ENCODE results near the gene KDM2B. TPM values are rescaled to one million over a fixed set of nuclear protein-coding genes. Genes with fewer than 3 reads are reported as not detected.

Gene KDM2B
- total RNA-seq, result 17.2 TPM
- long read RNA-seq, partial matches to known transcripts, result 9 of 17 reads
- long read RNA-seq, other reads (novel, unspliced or antisense), result 8 of 17 reads

DNA sequence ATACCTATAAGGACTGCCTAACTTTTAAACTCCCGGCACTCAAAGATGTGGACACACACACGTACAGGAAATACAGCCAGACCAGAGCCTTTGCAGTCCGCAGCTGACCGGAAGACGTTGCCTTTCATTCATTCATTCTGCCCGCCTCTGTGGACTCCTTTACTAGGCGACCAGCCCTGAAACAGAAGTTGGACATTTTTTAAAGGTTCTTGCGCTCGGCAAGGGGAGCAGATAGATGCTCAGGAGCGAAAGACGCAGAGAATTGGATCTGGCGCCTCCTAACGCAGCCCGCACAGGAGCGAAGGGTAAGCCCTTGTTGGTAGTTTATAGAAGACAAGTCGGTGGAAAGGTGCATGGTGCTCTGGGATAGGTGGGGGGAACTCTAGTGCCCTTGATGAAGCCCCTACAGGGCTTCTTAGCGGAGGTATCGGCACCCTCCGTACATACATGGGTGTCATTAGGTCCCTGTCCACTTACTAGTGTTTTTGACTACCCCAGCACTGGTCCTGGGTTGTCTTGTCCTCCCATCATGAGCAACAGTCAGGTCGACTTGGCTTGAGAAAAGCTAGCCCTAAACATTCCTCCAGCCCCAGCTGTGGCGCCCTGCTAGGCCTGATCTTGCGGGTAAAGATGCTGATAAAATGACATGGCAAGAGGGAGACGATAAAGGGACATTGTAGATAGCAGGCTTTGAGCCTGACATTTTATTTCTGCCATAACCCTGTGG, at the start of gene KDM2B:
Gene KDM2B, minus strand, starts transcription at position 65 of the 727 bp plus-strand sequence. CDS start 112 bp downstream, outside the sequence.
- DNase-seq (ENCODE audit: low spot score), result no peak

DNA sequence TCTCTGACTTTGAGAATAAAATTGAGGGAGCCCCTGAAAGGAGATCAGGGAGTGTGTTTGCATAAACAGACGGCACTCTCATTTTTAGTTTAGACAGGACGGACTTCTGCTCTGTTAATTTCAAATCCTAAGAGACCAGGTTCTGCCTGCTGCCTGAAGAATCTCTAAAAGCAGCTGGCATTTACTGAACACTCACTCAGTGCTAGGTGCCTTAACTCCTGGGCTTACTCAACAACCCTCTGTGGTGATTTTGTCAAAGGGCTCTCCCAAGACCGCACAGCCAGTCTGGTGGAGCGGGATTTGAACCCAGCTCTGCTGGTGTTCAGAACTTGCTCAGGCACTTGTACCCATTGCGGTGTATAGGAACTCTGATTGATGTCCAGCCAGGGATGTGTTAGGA, 47.7 kb upstream of the KDM2B start:
- DNase-seq (ENCODE audit: low spot score), result no peak

DNA sequence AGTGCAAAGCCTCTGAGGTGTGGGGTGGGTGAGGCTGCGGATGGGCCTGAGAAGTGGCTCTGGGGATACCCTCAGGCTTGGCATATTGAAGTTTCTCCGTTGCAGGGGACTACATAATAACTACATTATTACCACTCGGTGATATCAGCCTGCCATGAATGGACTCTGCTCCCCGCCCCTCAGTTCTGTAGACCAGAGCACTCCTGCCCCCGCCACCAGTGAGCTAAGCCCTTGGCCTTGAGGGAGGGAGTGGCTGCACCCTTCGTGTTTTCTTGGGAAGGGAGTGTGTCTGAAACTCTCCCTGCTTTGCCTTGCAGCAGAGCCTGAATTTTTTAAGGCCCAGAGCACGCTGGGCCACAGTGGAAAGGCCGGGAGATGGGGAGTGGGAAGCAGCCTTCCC, 47.2 kb upstream of the KDM2B start:
- no peak for DNase-seq (ENCODE audit: low spot score)

DNA sequence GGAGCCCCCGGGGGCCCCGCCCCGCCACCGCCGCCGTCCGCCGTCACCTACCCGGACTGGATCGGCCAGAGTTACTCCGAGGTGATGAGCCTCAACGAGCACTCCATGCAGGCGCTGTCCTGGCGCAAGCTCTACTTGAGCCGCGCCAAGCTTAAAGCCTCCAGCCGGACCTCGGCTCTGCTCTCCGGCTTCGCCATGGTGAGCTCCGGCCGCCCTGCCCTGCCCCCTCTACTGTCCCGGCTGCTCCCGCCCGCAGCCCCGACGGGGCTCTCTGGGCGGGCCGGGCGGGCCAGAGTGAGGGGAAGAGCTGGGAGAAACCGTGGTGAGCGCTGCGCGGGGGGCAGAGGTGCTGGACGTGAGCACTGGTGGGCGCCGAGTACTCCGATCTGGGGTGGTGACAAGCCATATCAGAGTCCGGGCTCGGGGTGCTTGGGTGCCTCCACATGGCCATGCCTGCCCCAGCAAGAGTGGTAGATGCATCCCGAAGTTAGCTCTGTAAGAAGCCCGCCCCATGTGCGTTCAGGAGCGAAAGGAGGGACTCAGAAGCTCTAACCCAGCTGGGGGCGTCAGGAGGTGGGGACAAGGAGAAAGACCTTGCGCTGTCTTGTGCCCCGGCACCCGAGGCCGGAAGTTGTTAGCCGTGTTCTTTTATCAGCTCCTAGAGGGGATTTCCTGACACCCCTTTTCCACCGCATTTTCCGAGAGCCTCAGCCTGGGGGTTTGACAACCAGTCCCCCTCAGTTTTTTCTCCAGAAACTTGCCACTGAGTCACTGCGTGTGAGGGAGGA, 46.2 kb upstream of the KDM2B start:
- peak; percentile 91 for DNase-seq (ENCODE audit: low spot score)

DNA sequence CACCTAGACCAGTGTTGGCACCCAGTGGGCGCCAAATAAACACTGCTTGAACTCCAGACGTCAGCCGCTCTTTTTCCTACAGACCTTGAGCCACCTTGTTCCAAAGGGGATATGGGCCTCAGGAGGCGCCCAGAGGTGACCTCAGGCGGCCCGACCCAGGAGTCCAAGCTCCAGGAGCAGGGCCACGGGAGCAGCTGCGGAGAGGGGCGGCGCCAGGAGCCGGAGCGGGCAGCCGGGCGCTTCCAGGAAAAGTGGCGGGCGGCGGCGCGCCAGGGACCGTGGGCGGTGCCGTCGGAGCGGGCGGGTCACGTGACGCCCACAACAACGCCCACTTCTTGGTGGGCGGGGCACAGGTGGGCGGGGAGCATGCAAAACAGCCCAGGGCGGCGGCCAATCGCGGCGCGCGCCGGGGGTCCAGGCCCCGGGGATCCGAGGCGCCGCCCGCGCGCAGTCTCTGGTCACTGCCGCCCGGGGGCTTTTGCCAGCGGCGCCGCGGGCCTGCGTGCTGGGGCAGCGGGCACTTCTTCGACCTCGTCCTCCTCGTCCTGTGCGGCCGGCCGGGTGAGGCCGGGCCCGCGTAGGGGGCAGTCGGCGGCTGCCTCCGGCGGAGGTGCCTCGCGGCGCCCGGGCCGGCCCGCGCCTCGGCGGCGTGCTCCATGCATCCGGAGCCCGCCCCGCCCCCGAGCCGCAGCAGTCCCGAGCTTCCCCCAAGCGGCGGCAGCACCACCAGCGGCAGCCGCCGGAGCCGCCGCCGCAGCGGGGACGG, 45.4 kb upstream of the KDM2B start, which contains the start of gene ORAI1:
Gene ORAI1, plus strand, starts transcription at position 444 of the 766 bp plus-strand sequence.
- DNase-seq (ENCODE audit: low spot score), result peak; percentile 99

DNA sequence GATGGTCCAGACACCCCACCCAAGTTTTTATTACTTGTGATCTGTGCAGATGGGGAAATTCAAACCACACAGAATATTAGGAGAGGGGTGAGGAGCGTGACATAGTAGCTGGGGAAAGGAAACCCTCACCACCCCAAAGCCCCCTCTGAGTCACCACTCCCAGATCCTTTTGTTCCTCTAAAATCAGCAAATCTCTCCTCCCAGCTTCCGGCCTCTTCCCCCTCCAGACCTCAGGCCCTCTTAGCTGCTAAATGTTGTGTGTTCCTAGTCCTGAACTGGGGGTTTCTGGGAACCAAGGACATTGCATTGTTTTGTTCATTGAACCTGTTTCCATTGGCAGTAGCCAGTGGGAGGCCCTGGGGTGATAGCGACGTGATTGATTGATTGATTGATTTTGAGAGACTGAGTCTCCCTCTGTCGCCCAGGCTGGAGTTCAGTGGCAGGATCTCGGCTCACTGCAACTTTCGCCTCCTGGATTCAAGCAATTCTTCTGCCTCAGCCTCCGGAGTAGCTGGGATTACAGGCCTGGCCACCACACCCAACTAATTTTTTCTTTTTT, 39.6 kb upstream of the KDM2B start:
- no peak for DNase-seq (ENCODE audit: low spot score)

DNA sequence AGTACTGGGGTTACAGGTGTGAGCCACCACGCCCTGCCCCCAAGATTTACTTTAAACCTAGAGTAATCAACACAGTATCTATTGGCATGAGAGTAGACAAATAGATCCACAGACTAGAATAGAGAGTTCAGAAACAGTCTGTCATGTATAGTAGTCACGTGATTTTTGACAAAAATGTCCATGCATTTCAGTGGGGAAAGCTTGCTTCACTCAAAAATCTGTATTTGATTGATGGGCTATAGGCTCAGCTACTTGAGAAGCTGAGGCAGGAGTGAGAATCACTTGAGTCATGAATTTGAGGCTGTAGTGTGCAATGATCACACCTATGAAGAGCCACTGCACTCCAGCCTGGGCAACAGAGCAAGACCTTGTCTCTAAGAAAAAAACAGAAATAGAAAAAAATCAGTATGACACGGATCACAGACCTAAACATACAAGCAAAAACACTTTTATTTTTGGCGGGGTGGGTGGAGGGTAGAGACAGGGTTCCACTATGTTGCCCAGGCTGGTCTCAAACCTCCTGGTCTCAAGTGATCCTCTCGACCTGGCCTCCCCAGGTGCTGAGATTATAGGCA, 37.9 kb upstream of the KDM2B start:
- DNase-seq (ENCODE audit: low spot score), result no peak

DNA sequence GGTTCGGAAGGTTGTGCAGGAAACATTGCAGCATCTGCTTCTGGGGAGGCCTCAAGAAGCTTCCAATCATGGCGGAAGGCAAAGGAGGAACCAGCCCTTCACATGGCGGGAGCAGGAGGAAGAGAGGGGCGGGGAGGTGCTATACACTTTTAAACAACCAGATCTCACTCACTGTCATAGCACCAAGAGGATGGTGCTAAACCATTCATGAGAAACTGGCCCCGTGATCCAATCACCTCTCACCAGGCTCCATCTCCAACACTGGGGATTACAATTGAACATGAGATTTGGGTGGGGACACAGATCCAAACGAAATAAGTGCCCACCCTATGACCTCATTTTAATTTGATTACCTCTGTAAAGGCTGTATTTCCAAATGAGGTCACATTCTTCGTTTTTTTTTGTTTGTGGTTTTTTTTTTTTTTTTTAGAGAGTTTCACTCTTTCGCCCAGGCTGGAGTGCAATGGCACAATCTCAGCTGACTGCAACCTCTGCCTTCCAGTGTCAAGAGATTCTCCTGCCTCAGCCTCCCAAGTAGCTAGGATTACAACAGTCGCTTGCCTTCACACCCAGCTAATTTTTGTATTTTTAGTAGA, 34.1 kb upstream of the KDM2B start:
- no peak for DNase-seq (ENCODE audit: low spot score)

DNA sequence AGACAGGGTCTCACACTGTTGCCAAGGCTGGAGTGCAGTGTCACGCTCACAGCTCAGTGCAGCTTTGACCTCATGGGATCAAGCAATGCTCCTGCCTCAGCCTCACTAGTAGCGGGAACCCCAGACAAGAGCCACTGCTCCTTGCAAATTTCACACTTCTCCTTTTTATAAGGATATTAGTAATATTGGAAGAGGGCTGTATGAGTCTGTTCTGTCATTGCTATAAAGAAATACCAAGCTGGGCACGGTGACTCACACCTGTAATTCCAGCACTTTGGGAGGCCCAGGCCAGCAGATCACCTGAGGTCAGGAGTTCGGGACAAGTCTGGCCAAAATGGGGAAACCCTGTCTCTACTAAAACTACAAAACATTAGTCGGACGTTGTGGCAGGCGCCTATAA, 32.6 kb upstream of the KDM2B start:
- no peak for DNase-seq (ENCODE audit: low spot score)

DNA sequence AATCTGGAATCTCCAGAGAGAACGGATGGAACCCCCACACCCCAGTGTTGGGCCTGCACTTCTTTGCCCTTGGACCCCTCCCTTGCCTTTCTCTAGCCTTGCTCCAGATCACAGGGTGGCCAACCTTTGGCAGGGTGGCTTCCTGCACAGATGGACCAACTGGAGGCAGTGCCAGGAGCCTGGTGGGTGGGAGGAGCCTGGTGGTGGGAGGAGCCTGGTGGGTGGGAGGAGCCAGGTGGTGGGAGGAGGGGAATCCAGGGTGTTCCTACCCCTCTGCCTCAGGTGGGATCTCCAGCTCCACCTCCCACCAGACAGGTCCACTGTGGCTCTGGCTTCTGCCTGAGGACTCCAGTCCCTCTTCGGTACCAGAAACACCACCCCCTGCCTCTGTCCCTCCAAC, 30.5 kb upstream of the KDM2B start:
- DNase-seq (ENCODE audit: low spot score), result no peak

DNA sequence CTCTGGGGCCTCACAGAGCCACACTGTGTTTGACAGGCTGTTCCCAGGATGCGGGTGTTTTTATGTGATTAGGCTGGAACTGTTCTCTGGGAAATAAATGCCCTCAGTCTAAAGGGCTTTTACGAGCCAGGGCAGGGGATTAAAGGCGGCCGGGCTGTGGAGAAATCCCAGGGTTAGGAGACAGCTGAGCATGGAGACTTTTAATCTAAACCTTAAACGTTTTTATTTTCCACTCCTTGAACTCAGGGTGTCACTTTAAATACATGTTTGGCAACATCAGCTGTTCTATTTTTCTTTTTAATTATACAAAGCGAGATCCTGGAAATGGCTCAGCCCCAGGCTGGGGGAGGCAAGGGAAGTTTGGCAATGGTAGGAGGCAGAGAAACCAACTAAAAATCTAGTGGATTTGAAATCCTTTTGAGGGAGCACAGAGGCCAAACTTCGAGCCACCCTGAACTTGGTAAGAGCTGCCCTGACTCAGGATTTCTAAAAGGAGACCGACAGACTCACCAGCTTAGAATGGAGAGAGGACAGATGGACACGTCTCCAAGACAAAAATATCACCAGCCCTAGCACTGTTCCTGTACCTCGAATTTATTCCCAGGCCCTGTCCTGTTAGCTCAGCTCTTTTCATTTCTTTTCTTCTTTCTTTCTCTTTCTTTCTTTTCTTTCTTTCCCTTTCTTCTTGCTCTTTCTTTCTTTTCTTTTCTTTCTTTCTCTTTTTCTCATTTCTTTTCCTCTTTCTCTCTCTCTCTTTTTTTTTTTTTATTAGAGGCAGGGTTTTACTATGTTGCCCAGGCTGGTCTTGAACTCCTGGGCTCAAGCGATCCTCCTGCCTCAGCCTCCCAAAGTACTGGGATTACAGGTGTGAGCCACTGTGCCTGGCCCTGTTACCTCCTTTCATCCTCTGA, 29.7 kb upstream of the KDM2B start:
- DNase-seq (ENCODE audit: low spot score), result no peak

DNA sequence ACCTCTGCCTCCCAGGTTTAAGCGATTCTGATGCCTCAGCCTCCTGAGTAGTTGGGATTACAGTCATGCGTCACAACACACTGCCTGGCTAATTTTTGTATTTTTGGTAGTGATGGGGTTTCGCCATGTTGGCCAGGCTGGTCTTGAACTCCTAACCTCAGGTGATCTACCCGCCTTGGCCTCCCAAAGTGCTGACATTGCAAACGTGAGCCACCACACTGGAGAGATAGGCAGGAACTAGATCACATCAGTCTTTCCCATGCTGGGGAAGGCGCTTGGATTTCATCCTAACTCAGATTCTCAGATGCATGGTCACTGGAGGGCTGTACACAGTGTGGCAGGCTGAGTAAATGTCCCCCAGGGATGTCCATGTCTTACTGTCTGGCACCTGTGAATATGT, 27.5 kb upstream of the KDM2B start:
- DNase-seq (ENCODE audit: low spot score), result no peak

DNA sequence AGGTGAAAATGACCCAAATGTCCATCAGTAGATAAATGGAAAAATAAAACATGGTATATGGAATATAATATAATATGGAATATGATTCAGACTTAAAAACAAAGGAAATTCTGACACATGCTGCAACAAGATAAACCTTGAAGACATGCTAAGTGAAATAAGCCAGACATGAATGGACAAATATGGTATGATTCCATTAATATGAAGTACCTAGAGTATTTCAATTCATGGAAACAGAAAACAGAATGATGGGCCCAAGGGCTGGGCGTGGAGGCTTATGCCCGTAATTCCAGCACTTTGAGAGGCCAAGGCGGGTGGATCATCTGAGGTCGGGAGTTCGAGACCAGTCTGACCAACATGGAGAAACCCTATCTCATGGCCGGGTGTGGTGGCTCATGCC, 22.8 kb upstream of the KDM2B start:
- no peak for DNase-seq (ENCODE audit: low spot score)

DNA sequence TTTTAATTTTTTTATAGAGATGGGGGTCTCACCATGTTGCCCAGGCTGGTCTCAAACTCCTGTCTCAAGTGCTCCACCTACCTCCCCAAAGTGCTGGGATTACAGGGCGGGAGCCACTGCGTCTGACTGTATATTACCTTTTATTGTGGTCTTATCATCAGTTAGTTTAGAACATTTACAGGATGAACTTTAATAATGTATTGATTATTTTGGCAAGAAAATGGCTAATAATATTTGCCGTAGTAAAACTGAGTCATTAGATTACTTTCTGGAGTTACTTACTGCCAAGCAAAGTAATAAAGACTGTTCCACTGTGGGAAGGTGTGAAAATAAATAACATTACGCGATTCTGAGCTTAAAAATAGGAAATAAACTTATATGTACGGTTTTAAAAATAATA, 21.9 kb upstream of the KDM2B start:
- DNase-seq (ENCODE audit: low spot score), result no peak

DNA sequence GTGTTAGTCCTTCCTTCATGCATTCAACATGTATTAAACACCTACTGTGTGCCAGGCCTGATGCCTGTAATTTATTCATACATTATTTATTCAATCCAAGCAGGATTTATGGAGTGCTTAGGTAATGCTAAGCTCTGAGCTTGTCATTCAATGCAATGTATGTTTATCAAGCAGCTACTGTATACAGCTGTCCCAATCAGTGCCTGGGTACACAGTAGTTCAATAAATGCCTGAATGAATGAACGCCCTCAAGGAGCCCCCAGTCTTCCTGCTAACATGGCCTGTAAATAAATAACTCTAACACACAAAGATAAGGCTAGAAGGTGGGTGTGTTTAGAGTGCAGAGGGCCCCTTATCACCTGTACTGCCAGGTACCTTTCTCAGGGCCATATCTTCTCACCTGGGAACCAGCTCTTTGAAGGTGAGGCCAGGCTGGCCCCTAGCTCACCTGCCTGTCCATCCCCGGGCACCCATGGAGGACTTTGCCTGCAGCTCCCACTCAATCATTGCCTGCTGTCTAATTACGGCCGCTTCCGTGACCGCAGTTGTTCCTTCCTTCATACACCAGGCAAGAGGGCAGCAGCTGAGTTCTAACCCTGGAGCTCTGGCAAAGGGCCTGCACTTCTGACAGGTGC, 20.0 kb upstream of the KDM2B start:
- DNase-seq (ENCODE audit: low spot score), result no peak

DNA sequence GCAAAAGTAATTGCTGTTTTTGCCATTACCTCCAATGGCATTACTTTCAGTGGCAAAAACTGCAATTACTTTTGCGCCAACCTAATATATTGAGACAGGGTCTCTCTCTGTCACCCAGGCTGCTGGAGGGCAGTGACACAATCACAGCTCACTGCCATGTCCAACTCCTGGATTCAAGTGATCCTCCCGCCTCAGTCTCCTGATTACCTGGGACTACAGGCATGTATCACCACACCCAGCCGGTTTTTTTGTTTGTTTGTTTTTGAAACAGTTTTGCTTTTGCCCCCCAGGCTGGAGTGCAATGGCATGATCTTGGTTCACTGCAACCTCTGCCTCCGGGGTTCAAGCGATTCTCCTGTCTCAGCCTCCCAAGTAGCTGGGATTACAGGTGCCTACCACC, 15.7 kb upstream of the KDM2B start:
- DNase-seq (ENCODE audit: low spot score), result no peak

DNA sequence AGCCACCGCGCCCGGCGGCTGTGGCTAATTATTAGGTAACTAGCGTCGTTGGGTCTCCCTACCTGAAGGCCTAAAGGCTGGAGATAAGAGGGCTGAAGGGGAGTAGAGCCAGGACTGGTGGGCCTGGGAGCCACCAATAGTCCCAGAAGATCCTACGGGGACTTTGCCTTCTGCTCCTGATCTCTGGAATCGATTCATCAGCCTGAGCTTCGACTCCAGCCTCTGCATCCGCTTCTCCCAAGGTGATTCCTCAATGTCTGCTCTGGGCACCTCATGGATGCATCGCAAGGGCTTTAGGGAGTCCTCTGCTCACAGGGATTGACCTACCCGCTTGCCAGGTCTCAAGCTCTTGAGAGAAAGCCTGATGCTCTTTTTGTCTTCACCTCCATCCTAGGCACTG, 14.7 kb upstream of the KDM2B start:
- DNase-seq (ENCODE audit: low spot score), result no peak

DNA sequence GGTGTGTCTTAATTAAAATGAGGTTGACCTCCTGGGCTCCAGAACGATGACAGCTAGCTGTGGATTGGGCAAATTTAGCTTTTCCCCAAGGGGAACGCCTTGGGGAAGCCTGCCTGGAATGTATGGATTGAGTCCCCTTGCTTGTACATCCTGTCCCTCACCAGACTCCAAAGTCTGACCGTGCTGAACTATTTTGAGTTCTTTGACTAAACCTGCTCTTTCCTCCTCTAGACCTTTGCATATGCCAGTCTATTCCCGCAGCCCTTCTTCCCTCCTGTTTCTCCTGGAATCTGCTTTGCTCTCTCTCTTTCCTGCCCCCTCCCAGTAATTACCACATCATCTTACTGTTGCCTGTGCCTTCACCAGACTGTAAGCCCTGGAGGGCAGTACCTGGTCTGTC, 11.5 kb upstream of the KDM2B start:
- DNase-seq (ENCODE audit: low spot score), result no peak

DNA sequence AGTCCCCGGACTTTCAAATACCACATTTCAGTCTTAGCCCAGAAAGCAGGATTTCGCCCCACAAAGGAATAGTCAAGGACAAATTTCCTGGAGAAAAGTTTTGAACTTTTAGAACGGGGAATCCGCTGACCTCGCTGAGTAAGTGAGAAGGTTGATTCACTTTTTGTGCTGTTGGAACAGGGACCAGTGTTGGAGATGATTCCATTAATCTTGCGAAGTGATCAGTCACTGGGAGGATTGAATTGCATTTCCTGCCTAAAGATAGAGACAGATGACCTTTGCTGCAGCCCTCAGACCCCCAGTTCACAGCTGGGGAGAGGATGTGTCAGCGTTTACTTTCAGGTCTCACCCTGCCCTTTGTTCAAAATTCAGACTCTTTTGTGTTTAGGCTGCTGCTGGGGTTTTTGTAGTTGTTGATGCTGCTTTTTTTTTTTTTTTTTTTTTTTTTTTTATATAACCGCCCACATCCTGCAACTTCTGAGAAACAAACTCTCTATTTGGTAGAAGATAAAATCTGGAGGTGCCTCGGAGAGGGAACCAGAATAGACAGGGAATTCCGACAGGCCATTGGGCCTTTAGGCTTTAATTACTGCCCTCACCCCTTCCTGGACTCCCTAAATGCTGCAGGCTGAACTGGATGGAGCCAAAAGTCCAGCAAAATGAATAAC, 9.8 kb upstream of the KDM2B start:
- DNase-seq (ENCODE audit: low spot score), result no peak

All from mesenteric fat pad (tissue), 1 donor.